Amygdala (tissue), 56 donors: ENCODE results near the gene MFSD6.
"Not testable (repeated sequence)": the region's sequence is repeated elsewhere in the genome, so short reads cannot be mapped to it uniquely, and the experiment has no call there.

Experiments
- DNase-seq, 56 donors: peaks; one replicate each; lab custom pipeline; 2025; lab: John Stamatoyannopoulos, UW

Gene MFSD6

GRCh38 chr2:190404487-190404886 lies 3.7 kb upstream of the MFSD6 start:
- DNase-seq, result peak in 4 of 56 donors; percentile 10 to 63 (median 34)

- no peak for DNase-seq
These were observed 3.1 kb upstream of the MFSD6 start for GRCh38 chr2:190405070-190405469.

- no peak for DNase-seq
These were observed 2.2 kb upstream of the MFSD6 start for GRCh38 chr2:190405995-190406394.

- DNase-seq, result no peak
These were observed 1.4 kb upstream of the MFSD6 start for GRCh38 chr2:190406805-190407204.

- DNase-seq, result peak in 1 of 56 donors; percentile 65
These were observed 901 bp upstream of the MFSD6 start for GRCh38 chr2:190407246-190407661.

- peak in 54 of 56 donors; percentile 5 to 86 (median 65) for DNase-seq
These were observed 550 bp downstream of the MFSD6 start for GRCh38 chr2:190408538-190409271.

- peak in 3 of 56 donors; percentile 3 to 20 (median 14) for DNase-seq
These were observed 1.5 kb downstream of the MFSD6 start for GRCh38 chr2:190409616-190410015.

- no peak for DNase-seq
These were observed 2.0 kb downstream of the MFSD6 start for GRCh38 chr2:190410166-190410565.

- no peak for DNase-seq
These were observed 4.8 kb downstream of the MFSD6 start for GRCh38 chr2:190412966-190413365.

GRCh38 chr2:190413421-190413820 lies 5.3 kb downstream of the MFSD6 start:
- DNase-seq, result no peak

- DNase-seq, result no peak
These were observed 7.1 kb downstream of the MFSD6 start for GRCh38 chr2:190415251-190415650.

- DNase-seq, result no peak
These were observed 7.9 kb downstream of the MFSD6 start for GRCh38 chr2:190415794-190416775.

GRCh38 chr2:190417045-190417842 lies 9.1 kb downstream of the MFSD6 start:
- DNase-seq, result no peak

GRCh38 chr2:190418727-190419126 lies 10.6 kb downstream of the MFSD6 start:
- no peak for DNase-seq

- no peak for DNase-seq
These were observed 12.6 kb downstream of the MFSD6 start for GRCh38 chr2:190420801-190421200.

GRCh38 chr2:190425221-190425866 lies 17.2 kb downstream of the MFSD6 start:
- DNase-seq, result no peak

GRCh38 chr2:190425883-190426658 lies 17.9 kb downstream of the MFSD6 start:
- no peak for DNase-seq

- DNase-seq, result not testable (repeated sequence)
These were observed 22.7 kb downstream of the MFSD6 start for GRCh38 chr2:190430866-190431265.

GRCh38 chr2:190431907-190432306 lies 23.8 kb downstream of the MFSD6 start:
- no peak for DNase-seq
